ENCODE data around the gene MINK1. TPM values are rescaled to one million over a fixed set of nuclear protein-coding genes. Genes with fewer than 3 reads are reported as not detected.

Gene MINK1
- total and polyA plus RNA-seq, 9 donors: 37.6 to 177 (median 95.8) TPM

DNA sequence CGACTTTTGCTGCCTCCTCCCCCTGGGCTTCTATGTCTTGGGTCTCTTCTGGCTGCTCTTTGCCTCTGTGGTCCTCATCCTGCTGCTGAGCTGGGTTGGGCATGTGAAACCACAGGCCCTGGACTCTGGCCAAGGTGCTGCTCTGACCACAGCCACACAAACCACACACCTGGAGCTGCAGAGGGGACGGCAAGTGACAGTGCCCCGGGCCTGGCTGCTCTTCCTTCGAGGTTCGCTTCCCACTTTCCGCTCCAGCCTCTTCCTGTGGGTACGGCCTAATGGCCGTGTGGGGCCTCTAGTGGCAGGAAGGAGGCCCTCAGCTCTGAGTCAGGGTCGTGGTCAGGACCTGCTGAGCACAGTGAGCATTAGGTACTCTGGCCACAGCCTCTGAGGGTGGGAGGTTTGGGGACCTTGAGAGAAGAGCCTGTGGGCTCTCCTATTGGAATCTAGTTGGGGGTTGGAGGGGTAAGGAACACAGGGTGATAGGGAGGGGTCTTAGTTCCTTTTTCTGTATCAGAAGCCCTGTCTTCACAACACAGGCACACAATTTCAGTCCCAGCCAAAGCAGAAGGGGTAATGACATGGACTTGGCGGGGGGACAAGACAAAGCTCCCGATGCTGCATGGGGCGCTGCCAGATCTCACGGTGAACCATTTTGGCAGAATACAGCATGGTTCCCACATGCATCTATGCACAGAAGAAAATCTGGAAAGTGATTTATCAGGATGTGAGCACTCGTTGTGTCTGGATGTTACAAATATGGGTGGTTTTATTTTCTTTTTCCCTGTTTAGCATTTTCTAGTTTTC is 101.2 kb downstream of the MINK1 start:
- DNase-seq: no peak
- peaks cover 9% of the 10 kb centered on the region for H3K4me1 ChIP-seq (ENCODE audit: insufficient read depth)
- H3K27me3 ChIP-seq: no peaks in the 10 kb centered on the region
- no peak overlapping the region for H3K4me3 ChIP-seq
- no peak overlapping the region for H3K27ac ChIP-seq
- no peaks in the 10 kb centered on the region for H3K9me3 ChIP-seq
- intact Hi-C loops (cut with DNase I): no loop called here
- no peaks in the 10 kb centered on the region for H3K36me3 ChIP-seq
- 17 to 25% (median 19%) methylated on average over 14 of the region's 14 CpGs for WGBS, 3 donors
- TF ChIP-seq, protein P1, sequence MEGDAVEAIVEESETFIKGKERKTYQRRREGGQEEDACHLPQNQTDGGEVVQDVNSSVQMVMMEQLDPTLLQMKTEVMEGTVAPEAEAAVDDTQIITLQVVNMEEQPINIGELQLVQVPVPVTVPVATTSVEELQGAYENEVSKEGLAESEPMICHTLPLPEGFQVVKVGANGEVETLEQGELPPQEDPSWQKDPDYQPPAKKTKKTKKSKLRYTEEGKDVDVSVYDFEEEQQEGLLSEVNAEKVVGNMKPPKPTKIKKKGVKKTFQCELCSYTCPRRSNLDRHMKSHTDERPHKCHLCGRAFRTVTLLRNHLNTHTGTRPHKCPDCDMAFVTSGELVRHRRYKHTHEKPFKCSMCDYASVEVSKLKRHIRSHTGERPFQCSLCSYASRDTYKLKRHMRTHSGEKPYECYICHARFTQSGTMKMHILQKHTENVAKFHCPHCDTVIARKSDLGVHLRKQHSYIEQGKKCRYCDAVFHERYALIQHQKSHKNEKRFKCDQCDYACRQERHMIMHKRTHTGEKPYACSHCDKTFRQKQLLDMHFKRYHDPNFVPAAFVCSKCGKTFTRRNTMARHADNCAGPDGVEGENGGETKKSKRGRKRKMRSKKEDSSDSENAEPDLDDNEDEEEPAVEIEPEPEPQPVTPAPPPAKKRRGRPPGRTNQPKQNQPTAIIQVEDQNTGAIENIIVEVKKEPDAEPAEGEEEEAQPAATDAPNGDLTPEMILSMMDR (IDR thresholded peaks at IDR 0.05): no peak
- no peak for TF ChIP-seq EP300 (IDR thresholded peaks at IDR 0.05)
- no peak for TF ChIP-seq POLR2A (IDR thresholded peaks at IDR 0.05)

DNA sequence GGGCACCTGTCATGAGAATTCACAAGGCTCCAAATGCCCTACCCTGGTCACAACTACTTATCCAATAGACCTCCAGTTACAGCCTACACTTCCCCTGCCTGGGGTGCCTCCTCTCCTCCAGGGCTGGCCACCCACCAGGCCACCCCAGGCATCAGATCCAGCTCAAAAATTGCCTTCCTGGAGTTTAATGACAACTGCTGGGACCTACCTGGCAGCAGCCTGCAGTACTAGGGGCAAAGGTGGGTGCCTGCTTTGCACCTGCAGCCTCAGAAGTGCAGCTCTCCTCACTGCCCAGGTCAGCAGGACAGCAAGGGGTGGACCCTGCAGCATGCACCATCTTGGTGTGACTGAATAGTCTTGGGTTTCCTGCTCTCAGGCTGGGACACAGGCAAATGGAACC is 102.5 kb downstream of the MINK1 start:
- Histone ChIP-seq H3K9me3 (no peaks in the 10 kb centered on the region), H3K4me3 (no peak overlapping the region), H3K36me3 (no peaks in the 10 kb centered on the region), H3K27me3 (no peaks in the 10 kb centered on the region), H3K27ac (no peak overlapping the region), H3K4me1 (ENCODE audit: insufficient read depth) (peaks cover 9% of the 10 kb centered on the region)
- intact Hi-C loops (cut with DNase I): no loop called here
- no peak for DNase-seq
- TF ChIP-seq EP300 (IDR thresholded peaks at IDR 0.05) (no peak), POLR2A (IDR thresholded peaks at IDR 0.05) (no peak)
- TF ChIP-seq, protein P1 (IDR thresholded peaks at IDR 0.05): no peak

DNA sequence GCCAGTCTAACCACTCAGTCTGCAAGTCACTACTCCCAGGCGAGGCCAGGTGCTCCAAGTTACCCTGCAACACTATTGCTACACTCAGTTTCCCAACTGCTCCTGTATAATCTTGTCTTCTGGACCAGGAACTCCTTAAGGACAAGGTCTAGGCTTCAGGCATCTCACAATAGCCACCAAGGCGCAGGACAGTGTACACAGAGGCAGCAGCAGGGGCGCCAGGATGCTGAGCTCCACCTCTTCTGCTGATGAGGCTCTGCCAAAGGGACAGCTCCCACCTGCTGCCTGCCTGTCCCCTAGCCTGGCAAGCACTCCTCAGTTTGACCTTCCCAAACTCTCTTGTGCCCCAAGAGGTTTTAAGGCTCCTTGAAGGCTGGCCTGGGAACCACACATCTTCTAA is 103.3 kb downstream of the MINK1 start:
- peaks cover 14% of the 10 kb centered on the region for H3K4me1 ChIP-seq (ENCODE audit: insufficient read depth)
- no peaks in the 10 kb centered on the region for H3K27me3 ChIP-seq
- TF ChIP-seq EP300 (IDR thresholded peaks at IDR 0.05) (no peak), POLR2A (IDR thresholded peaks at IDR 0.05) (no peak)
- TF ChIP-seq, protein P1 (IDR thresholded peaks at IDR 0.05): no peak
- no peak overlapping the region for H3K4me3 ChIP-seq
- no peak for DNase-seq
- H3K9me3 ChIP-seq: no peaks in the 10 kb centered on the region
- H3K36me3 ChIP-seq: no peaks in the 10 kb centered on the region
- no peak overlapping the region for H3K27ac ChIP-seq
- 78 to 84% (median 80%) methylated on average over 3 of the region's 3 CpGs for WGBS, 3 donors
- intact Hi-C loops (cut with DNase I): no loop called here

DNA sequence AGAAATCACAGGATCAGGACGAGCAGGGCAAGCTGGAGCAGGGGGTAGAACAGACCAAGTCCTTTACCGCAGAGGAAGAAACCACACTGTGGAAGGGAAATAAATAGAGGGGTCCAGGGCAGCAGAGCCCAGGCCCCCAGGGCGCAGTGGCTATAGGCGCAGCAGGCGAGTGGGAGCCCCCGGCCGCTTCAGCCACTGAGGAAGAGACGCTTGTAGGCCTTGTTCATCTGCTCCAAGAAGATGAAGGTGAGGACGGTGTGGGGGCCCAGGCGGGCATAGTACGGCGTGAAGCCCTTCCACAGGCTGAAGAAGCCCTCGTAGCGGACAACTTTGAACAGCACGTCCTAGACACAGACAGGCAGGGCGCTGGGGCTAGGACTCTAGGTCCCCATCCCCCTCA is 104.4 kb downstream of the MINK1 start:
- Histone ChIP-seq H3K36me3 (no peaks in the 10 kb centered on the region), H3K9me3 (no peaks in the 10 kb centered on the region), H3K27me3 (no peaks in the 10 kb centered on the region), H3K27ac (no peak overlapping the region), H3K4me1 (ENCODE audit: insufficient read depth) (peaks cover 14% of the 10 kb centered on the region), H3K4me3 (no peak overlapping the region)
- no peak for TF ChIP-seq POLR2A (IDR thresholded peaks at IDR 0.05)
- TF ChIP-seq, protein P1 (IDR thresholded peaks at IDR 0.05): no peak
- intact Hi-C loops (cut with DNase I): no loop called here
- 89 to 92% (median 91%) methylated on average over 16 of the region's 16 CpGs for WGBS, 3 donors
- DNase-seq: peak in 1 of 5 donors; percentile 16

Data from ovary (tissue), 9 donors.